GM21367 (cell line): ENCODE data around the gene C12orf56.
A peak's percentile ranks its signal among the peaks of the same experiment; 100 is the strongest.

Experiments
- ATAC-seq: cut with Tn5 transposase; IDR thresholded peaks from one replicate; pipeline ENCODE4 v1.9.1; 2021; ENCODE audit not compliant: unreplicated experiment

The C12orf56 gene

GRCh38 chr12:64390275-64390851 is at the start of gene C12orf56:
Gene C12orf56 (minus strand): TSS chr12:64390758. CDS start chr12:64390565, 193 bp downstream.
- no peak for ATAC-seq

GRCh38 chr12:64440100-64440499 is 49.5 kb upstream of the C12orf56 start:
- no peak for ATAC-seq

GRCh38 chr12:64433915-64434314 is 43.4 kb upstream of the C12orf56 start:
- no peak for ATAC-seq

DNA sequence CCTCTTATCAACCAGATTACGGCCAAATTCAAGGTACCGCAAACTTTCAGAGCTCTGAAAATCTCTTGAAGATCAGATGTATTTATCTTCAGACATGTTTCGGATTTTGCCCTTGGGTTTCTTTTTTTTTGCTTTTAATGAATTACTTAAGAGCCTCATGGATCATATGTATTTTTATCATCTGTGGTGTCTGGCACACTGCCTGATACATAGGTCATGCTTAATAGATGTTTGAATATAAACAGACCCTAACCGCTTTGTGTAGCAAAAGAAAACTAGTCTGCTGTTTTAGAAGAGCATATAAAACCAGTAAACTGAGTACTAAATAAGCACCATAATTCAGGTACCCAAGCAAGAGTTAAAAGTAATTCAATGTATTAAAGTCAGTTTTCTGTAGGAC is 41.2 kb upstream of the C12orf56 start:
- ATAC-seq: no peak

- no peak for ATAC-seq
Observed at GRCh38 chr12:64430886-64431285, 40.3 kb upstream of the C12orf56 start.

DNA sequence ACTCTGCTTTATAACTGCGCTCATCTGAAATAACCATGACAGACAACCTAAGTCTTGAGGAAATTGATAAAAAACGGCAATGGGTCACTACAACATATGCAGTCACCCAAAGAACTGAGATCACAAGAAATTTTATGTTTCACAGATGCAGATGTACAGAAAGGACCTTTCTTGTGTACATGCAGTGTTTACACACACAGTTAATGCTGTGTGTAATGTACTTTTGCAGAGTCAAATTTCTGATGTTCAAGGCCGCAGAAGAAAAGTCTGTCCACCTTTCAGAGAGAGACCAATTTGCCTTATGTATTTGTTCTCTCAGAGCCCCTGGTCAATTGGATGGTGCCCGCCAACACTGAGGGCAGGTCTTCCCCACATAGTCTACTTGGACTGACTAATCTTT is 38.4 kb upstream of the C12orf56 start:
- ATAC-seq: no peak

DNA sequence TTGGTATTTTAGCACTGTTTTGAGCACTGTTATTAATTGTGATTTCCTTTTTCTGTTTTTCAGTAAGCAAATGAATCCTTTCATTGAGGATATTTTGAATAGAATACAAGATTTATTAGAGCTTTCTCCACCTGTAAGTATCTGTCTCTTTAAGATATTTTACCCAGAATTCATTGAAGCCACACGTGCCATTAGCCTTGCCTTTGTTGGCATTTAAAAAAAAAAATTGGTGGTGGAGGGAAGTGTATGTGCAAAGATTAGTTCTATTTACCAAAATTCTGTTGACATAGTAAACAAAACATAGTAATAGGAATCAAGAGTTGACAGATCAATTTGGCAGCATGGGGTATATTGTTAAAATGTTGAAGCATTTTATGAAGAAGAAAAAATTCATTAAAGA is 37.4 kb upstream of the C12orf56 start:
- no peak for ATAC-seq

DNA sequence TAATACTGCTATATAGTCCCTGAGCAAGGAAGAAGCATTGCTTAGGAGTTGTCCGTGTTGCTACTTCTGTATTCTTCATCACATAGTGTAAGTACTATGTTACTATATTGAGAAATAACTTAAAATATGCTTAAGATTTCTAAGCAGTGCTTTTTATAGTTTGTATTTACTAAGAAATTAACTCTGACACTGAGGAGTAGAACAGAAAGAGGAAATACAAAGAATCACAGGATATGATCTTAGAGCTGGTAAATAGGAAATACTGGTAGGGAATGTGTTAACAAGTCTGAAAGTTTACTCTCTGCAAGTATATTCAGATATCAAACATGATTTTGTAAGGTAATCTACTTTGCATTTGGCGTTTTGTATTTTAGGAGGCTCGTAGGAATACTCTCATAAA is 29.1 kb upstream of the C12orf56 start:
- no peak for ATAC-seq

DNA sequence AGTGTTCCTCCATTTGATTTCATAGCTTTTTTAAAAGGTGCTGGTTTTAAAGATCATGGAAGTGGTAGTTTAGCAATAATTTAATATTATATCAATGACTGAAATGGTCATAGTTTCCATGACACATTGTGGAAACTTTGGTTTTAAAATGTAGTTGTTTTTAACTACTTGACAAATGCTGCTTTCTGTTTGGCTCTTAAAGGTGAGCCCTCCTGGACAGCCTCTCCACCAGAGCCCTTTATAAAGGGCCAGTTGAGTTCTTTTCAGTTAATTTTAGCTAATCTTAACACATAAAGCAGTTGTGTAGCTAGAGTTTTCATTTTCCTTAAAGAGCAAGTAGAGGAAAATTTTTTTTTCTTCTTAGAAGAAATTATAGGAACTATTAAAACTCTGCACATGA is 27.7 kb upstream of the C12orf56 start:
- ATAC-seq: no peak

DNA sequence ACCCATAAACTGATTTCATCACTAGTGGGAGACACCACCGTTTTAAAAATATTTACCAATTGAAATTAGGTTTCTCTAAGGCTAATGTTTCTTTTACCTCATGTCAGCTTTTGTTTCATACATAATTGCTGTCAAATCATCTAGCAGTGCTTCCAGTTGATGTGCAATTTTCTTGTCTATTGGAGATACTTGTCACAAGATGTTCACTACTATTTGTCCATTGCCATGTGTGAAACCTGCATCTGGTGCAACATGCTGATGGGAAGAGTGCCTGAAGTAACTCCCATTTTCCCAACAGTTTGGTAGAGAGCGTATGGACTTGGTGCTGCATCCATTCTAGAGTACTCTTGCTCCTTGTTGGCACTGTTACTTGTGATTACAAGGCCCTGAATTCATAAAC is 23.3 kb upstream of the C12orf56 start:
- ATAC-seq: no peak

DNA sequence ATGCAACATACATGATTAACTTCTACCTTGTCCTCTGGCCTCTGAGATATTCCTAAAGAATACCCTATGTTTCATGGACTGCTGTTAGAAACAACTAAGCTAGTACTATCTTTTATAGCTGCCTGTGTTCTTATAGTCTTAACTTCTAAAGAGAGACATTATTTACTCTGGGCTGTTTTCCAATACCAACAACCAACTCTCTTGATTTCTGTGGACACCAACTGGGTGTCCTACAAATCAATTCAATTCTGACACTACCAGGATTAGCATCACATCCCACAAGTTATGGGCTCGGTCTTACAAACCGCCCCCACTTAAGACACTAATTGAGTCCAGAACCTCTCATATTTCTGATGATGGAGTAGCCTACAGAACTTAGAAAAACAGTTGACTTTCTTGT is 21.9 kb upstream of the C12orf56 start:
- no peak for ATAC-seq

DNA sequence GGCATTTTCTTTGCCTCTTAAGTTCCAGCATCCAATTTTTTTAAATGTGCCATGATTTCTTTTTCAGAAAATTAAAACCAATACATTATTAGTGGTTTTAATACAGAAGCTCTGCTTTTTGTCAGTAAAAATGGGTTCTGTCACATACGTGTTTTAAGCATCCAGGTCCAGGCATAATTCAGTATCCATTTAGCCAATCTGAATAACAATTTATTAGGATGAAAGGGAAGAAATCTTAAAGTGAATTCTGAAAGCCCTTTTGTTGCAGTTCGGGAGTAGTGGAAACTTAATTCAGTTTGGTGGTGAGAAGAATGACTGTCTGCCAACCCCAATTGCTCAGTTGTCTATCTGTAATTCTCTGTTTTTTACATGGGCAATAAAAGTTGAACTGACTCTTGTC is 20.9 kb upstream of the C12orf56 start:
- ATAC-seq: no peak

DNA sequence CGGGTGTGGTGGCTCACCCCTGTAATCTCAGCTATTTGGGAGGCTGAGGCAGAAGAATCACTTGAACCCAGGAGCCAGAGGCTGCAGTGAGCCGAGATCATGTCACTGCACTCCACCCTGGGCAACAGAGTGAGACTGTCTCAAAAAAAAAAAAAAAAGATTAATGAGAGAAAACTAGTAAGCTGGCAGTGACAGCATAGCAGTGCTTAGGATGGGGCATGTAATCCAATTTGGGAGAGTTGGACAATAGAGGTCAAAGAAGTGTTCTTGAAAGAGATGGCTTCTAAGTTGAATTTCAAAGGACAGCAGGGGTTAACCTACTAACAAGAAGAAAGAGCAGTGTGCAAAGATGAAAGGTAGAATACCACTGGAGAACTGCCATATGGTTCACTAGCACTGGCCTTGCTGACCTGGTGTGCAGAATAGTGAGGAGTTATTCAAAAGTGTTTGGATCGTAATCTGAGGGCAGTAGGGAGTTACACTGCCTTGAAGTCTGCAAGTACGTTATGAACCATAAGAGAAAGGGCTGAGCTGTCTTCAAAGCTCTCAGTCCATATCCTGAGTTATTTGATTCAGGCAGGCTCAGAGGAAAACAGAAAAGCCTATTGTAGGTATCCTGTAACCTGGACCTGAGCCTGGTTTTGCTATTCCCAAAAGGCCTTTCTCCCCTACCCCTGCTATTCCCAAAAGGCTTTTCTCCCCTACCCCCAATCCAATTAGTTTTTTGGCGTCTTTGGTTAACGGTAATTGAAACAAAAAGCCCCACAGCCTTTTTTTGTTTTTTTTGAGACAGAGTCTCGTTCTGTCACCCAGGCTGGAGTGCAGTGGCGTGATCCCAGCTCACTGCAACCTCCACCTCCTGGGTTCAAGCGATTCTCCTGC is 17.0 kb upstream of the C12orf56 start:
- ATAC-seq: no peak

- peak; percentile 23 for ATAC-seq
Observed at GRCh38 chr12:64404470-64405256, 14.1 kb upstream of the C12orf56 start.

DNA sequence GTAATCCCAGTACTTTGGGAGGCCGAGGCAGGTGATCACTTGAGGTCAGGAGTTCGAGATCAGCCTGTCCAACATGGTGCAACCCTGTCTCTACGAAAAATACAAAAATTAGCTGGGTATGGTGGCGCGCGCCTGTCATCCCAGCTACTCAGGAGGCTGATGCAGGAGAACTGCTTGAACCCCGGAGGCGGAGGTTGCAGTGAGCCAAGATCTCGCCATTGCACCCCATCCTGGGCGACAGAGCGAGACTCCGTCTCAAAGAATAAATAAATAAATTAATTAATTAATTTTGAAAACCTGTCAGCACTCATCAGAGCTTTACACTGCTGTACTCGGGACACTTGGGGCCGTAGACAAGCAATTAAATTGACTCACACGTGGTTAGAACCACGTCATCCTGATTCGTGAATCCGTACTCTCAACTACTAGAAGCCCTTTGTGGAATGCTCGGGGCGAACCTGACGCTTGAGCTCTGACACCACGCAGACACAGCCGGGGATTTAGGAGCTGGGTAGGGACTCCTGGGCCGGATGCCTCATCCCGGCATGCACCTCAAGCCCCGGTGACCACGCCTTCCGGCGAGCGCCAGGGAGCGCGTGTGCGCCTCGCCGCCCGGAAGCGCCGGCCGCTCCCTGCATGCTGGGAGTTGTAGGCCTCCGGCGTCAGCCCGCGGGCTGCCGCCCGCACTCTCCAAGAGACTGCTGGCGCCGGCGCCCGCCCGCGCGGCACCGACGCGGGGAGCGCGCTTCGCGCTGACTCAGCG is 13.3 kb upstream of the C12orf56 start, which contains the start of gene XPOT:
Gene XPOT, plus strand, starts transcription at position 686 of the 763 bp plus-strand sequence. CDS start 5,644 bp downstream, outside the sequence.
- peak; percentile 94 for ATAC-seq

GRCh38 chr12:64402181-64402580 is 11.6 kb upstream of the C12orf56 start:
- no peak for ATAC-seq

GRCh38 chr12:64400041-64400440 is 9.5 kb upstream of the C12orf56 start:
- ATAC-seq: no peak

DNA sequence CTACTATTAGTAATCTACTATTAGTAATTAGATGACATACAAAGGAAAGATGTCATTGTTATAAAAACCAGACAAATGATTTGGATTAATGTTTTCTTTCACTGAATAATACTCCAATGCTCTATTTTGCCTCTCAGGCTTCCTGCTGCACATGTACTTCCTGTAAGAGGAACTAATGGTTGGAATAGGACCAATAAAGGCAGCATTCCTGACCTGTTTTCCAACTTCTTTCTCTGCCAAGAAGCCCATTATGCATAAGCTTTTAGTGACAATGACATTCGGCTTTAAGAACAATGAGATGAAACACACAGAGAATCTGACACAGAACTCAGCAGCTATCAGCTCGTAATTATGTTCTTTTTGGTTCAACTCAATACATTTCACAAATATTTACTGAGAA is 5.2 kb upstream of the C12orf56 start:
- ATAC-seq: no peak

- peak; percentile 77 for ATAC-seq
Observed at GRCh38 chr12:64392221-64392620, 1.7 kb upstream of the C12orf56 start.

GRCh38 chr12:64389154-64389553 is 1.4 kb downstream of the C12orf56 start:
- no peak for ATAC-seq
